ENCODE measurements around the gene ZFC3H1. TPM values are rescaled to one million over a fixed set of nuclear protein-coding genes. Genes with fewer than 3 reads are reported as not detected.

Gene ZFC3H1
- total RNA-seq, 2 donors from 2014 or later, result 20.8 to 45.2 TPM

- Histone ChIP-seq H3K27me3 (replicated peaks; ENCODE audit: insufficient read depth) (no peaks in the 10 kb centered on the region), H3K4me1 (replicated peaks) (no peaks in the 10 kb centered on the region), H3K27ac (no peak overlapping the region), H3K36me3 (no peaks in the 10 kb centered on the region), H3K4me3 (no peak overlapping the region), H3K9me3 (no peaks in the 10 kb centered on the region)
- no peak for DNase-seq (ENCODE audit: low spot score)
- intact Hi-C loops (cut with DNase I), result no loop called here
- WGBS, result 77% methylated on average over 3 of the region's 3 CpGs
- TF ChIP-seq POLR2AphosphoS5 (IDR thresholded peaks at IDR 0.05) (no peak), CTCF (IDR thresholded peaks at IDR 0.05) (no peak), POLR2A (IDR thresholded peaks at IDR 0.05) (no peak)
Measured at GRCh38 chr12:71567537-71567936, 96.1 kb downstream of the ZFC3H1 start.

- intact Hi-C loops (cut with DNase I), result no loop called here
- 23% methylated on average over 2 of the region's 2 CpGs for WGBS
- H3K4me1 ChIP-seq (replicated peaks), result no peaks in the 10 kb centered on the region
- no peaks in the 10 kb centered on the region for H3K9me3 ChIP-seq
- H3K27ac ChIP-seq, result no peak overlapping the region
- no peaks in the 10 kb centered on the region for H3K27me3 ChIP-seq (replicated peaks; ENCODE audit: insufficient read depth)
- no peak overlapping the region for H3K4me3 ChIP-seq
- TF ChIP-seq CTCF (IDR thresholded peaks at IDR 0.05) (no peak), POLR2AphosphoS5 (IDR thresholded peaks at IDR 0.05) (no peak), POLR2A (IDR thresholded peaks at IDR 0.05) (no peak)
- DNase-seq (ENCODE audit: low spot score), result no peak
- no peaks in the 10 kb centered on the region for H3K36me3 ChIP-seq
Measured at GRCh38 chr12:71566655-71567054, 97.0 kb downstream of the ZFC3H1 start.

GRCh38 chr12:71565535-71565934 lies 98.1 kb downstream of the ZFC3H1 start:
- intact Hi-C loops (cut with DNase I), result no loop called here
- no peak overlapping the region for H3K27ac ChIP-seq
- H3K9me3 ChIP-seq, result no peaks in the 10 kb centered on the region
- no peaks in the 10 kb centered on the region for H3K4me1 ChIP-seq (replicated peaks)
- TF ChIP-seq POLR2AphosphoS5 (IDR thresholded peaks at IDR 0.05) (no peak), POLR2A (IDR thresholded peaks at IDR 0.05) (no peak), CTCF (IDR thresholded peaks at IDR 0.05) (no peak)
- 44% methylated on average over 1 of the region's 1 CpG for WGBS
- H3K36me3 ChIP-seq, result no peaks in the 10 kb centered on the region
- H3K27me3 ChIP-seq (replicated peaks; ENCODE audit: insufficient read depth), result no peaks in the 10 kb centered on the region
- no peak for DNase-seq (ENCODE audit: low spot score)
- no peak overlapping the region for H3K4me3 ChIP-seq

- Histone ChIP-seq H3K9me3 (no peaks in the 10 kb centered on the region), H3K4me1 (replicated peaks) (no peaks in the 10 kb centered on the region), H3K27ac (no peak overlapping the region), H3K27me3 (replicated peaks; ENCODE audit: insufficient read depth) (no peaks in the 10 kb centered on the region), H3K4me3 (no peak overlapping the region), H3K36me3 (no peaks in the 10 kb centered on the region)
- intact Hi-C loops (cut with DNase I), result no loop called here
- no peak for TF ChIP-seq CTCF (IDR thresholded peaks at IDR 0.05)
- no peak for TF ChIP-seq POLR2AphosphoS5 (IDR thresholded peaks at IDR 0.05)
- TF ChIP-seq POLR2A (IDR thresholded peaks at IDR 0.05), result no peak
- DNase-seq (ENCODE audit: low spot score), result no peak
- 73% methylated on average over 11 of the region's 11 CpGs for WGBS
Measured at GRCh38 chr12:71562676-71563595, 100.7 kb downstream of the ZFC3H1 start.

Small RNA genes within 50 kb of the gene (small RNA-seq; reads per million reads assigned to genes)
- gene RF00560, result 0 reads per million in 2 donors

Other genes starting within 250 kb of the ZFC3H1 start
- gene LGR5, start 224.1 kb downstream of the ZFC3H1 start, total RNA-seq, result under 1 TPM; 0.64 to 0.91 TPM
- 1 to 10 TPM; 2.4 to 4.8 TPM for gene THAP2, start 453 bp upstream of the ZFC3H1 start, total RNA-seq
- gene TMEM19, start 22.2 kb upstream of the ZFC3H1 start, total RNA-seq, result 10 to 100 TPM; 21.1 to 39.0 TPM
- 10 to 100 TPM; 20.8 to 23.7 TPM for gene RAB21, start 91.0 kb upstream of the ZFC3H1 start, total RNA-seq
- 10 to 100 TPM; 41.2 to 42.1 TPM for gene TBC1D15, start 175.9 kb upstream of the ZFC3H1 start, total RNA-seq